Subcutaneous abdominal adipose tissue (tissue), 5 donors: ENCODE results near the gene ATXN1.

ENCODE experiments used
- H3K27ac ChIP-seq: one replicate; pipeline ENCODE4 v1.7.0; 2013; ENCODE audit warnings: low read depth, mild to moderate bottlenecking, inconsistent platforms, low read length, moderate library complexity
- H3K27me3 ChIP-seq, 5 donors: one replicate each; pipeline ENCODE4 v1.7.0; 2013; ENCODE audit warnings: low read length in 5 of 5, inconsistent platforms in 1 of 5; ENCODE audit not compliant: control insufficient read depth in 5 of 5, insufficient read depth in 4 of 5
- H3K36me3 ChIP-seq, 5 donors: one replicate each; pipeline ENCODE4 v1.7.0; 2013; ENCODE audit warnings: low read length in 5 of 5; ENCODE audit not compliant: control insufficient read depth in 5 of 5, insufficient read depth in 5 of 5
- H3K4me1 ChIP-seq, 5 donors: one replicate each; pipeline ENCODE4 v1.7.0; 2013; ENCODE audit warnings: low read length in 5 of 5, mild to moderate bottlenecking in 3 of 5, moderate library complexity in 1 of 5; ENCODE audit not compliant: control insufficient read depth in 5 of 5, insufficient read depth in 5 of 5
- H3K4me3 ChIP-seq, 5 donors: one replicate each; pipeline ENCODE4 v1.7.0; 2013; ENCODE audit warnings: low read length in 5 of 5, low read depth in 1 of 5
- H3K9ac ChIP-seq, 5 donors: one replicate each; pipeline ENCODE4 v1.7.0; 2013; ENCODE audit warnings: low read length in 5 of 5, mild to moderate bottlenecking in 4 of 5, moderate library complexity in 3 of 5
- H3K9me3 ChIP-seq, 5 donors: one replicate each; pipeline ENCODE4 v1.7.0; 2013; ENCODE audit warnings: low read length in 5 of 5; ENCODE audit not compliant: control insufficient read depth in 5 of 5
- donor health status: healthy.
- donor health status: healthy.
- donor health status: healthy.
- donor health status: healthy.
- donor health status: healthy.

The ATXN1 gene

GRCh38 chr6:16667509-16667908 lies 93.8 kb downstream of the ATXN1 start:
- H3K27ac ChIP-seq: no peak overlapping the region
- no peaks in the 10 kb centered on the region for H3K9me3 ChIP-seq
- H3K36me3 ChIP-seq: no peaks in the 10 kb centered on the region
- peaks cover 2 to 33% (median 26%) of the 10 kb centered on the region in 5 donors for H3K4me1 ChIP-seq
- no peaks in the 10 kb centered on the region for H3K27me3 ChIP-seq
- H3K4me3 ChIP-seq: no peak overlapping the region
- peak overlapping the region in 1 of 5 donors; percentile 20 for H3K9ac ChIP-seq

GRCh38 chr6:16665992-16666391 lies 95.3 kb downstream of the ATXN1 start:
- Histone ChIP-seq H3K4me3 (no peak overlapping the region), H3K9ac (no peak overlapping the region), H3K9me3 (peaks cover 0 to 9% (median 7%) of the 10 kb centered on the region in 5 donors), H3K36me3 (no peaks in the 10 kb centered on the region), H3K27ac (no peak overlapping the region), H3K27me3 (no peaks in the 10 kb centered on the region), H3K4me1 (peaks cover 2 to 24% (median 20%) of the 10 kb centered on the region in 5 donors)

- Histone ChIP-seq H3K27ac (no peak overlapping the region), H3K9me3 (peaks cover 0 to 9% (median 7%) of the 10 kb centered on the region in 5 donors), H3K36me3 (no peaks in the 10 kb centered on the region), H3K9ac (no peak overlapping the region), H3K4me1 (peaks cover under 1 to 16% (median 13%) of the 10 kb centered on the region in 5 donors), H3K4me3 (no peak overlapping the region), H3K27me3 (no peaks in the 10 kb centered on the region)
Observed at GRCh38 chr6:16665182-16665581, 96.1 kb downstream of the ATXN1 start.

GRCh38 chr6:16663901-16664300 lies 97.4 kb downstream of the ATXN1 start:
- no peaks in the 10 kb centered on the region for H3K27me3 ChIP-seq
- H3K27ac ChIP-seq: no peak overlapping the region
- H3K9ac ChIP-seq: no peak overlapping the region
- H3K9me3 ChIP-seq: peaks cover 0 to 9% (median 7%) of the 10 kb centered on the region in 5 donors
- H3K36me3 ChIP-seq: no peaks in the 10 kb centered on the region
- no peak overlapping the region for H3K4me3 ChIP-seq
- H3K4me1 ChIP-seq: peaks cover 0 to 7% (median 0%) of the 10 kb centered on the region in 5 donors

- H3K27me3 ChIP-seq: no peaks in the 10 kb centered on the region
- peaks cover 0 to 9% (median 7%) of the 10 kb centered on the region in 5 donors for H3K9me3 ChIP-seq
- no peak overlapping the region for H3K27ac ChIP-seq
- peaks cover 0 to 8% (median 6%) of the 10 kb centered on the region in 5 donors for H3K36me3 ChIP-seq
- H3K4me3 ChIP-seq: no peak overlapping the region
- H3K4me1 ChIP-seq: no peaks in the 10 kb centered on the region
- H3K9ac ChIP-seq: no peak overlapping the region
Observed at GRCh38 chr6:16660157-16660497, 101.1 kb downstream of the ATXN1 start.

- Histone ChIP-seq H3K4me1 (no peaks in the 10 kb centered on the region), H3K27ac (no peak overlapping the region), H3K36me3 (peaks cover 0 to 11% (median 7%) of the 10 kb centered on the region in 5 donors), H3K27me3 (no peaks in the 10 kb centered on the region), H3K9me3 (peaks cover 0 to 9% (median 7%) of the 10 kb centered on the region in 5 donors), H3K9ac (no peak overlapping the region), H3K4me3 (no peak overlapping the region)
Observed at GRCh38 chr6:16659466-16660156, 101.6 kb downstream of the ATXN1 start.

GRCh38 chr6:16658348-16659034 lies 102.8 kb downstream of the ATXN1 start:
- H3K4me3 ChIP-seq: no peak overlapping the region
- H3K27me3 ChIP-seq: no peaks in the 10 kb centered on the region
- H3K36me3 ChIP-seq: peaks cover 3 to 12% (median 7%) of the 10 kb centered on the region in 5 donors
- no peak overlapping the region for H3K9ac ChIP-seq
- peaks cover 0 to 9% (median 7%) of the 10 kb centered on the region in 5 donors for H3K9me3 ChIP-seq
- no peak overlapping the region for H3K27ac ChIP-seq
- no peaks in the 10 kb centered on the region for H3K4me1 ChIP-seq

GRCh38 chr6:16657768-16658167 lies 103.5 kb downstream of the ATXN1 start:
- Histone ChIP-seq H3K27me3 (no peaks in the 10 kb centered on the region), H3K4me1 (no peaks in the 10 kb centered on the region), H3K4me3 (no peak overlapping the region), H3K36me3 (peaks cover 7 to 17% (median 10%) of the 10 kb centered on the region in 5 donors), H3K9me3 (peaks cover 0 to 9% (median 7%) of the 10 kb centered on the region in 5 donors), H3K9ac (no peak overlapping the region), H3K27ac (no peak overlapping the region)

- Histone ChIP-seq H3K4me1 (no peaks in the 10 kb centered on the region), H3K27me3 (no peaks in the 10 kb centered on the region), H3K4me3 (no peak overlapping the region), H3K36me3 (peaks cover 14 to 24% (median 17%) of the 10 kb centered on the region in 5 donors), H3K9ac (no peak overlapping the region), H3K27ac (no peak overlapping the region), H3K9me3 (peaks cover 0 to 3% (median 2%) of the 10 kb centered on the region in 5 donors)
Observed at GRCh38 chr6:16656451-16656850, 104.8 kb downstream of the ATXN1 start.

GRCh38 chr6:16654701-16655100 lies 106.6 kb downstream of the ATXN1 start:
- H3K36me3 ChIP-seq: peaks cover 14 to 25% (median 18%) of the 10 kb centered on the region in 5 donors
- no peaks in the 10 kb centered on the region for H3K27me3 ChIP-seq
- H3K9me3 ChIP-seq: no peaks in the 10 kb centered on the region
- no peak overlapping the region for H3K9ac ChIP-seq
- no peak overlapping the region for H3K4me3 ChIP-seq
- H3K4me1 ChIP-seq: no peaks in the 10 kb centered on the region
- no peak overlapping the region for H3K27ac ChIP-seq
